Psoas muscle (tissue), 8 donors: ENCODE data around the gene KIRREL2. TPM values are rescaled to one million over a fixed set of nuclear protein-coding genes. Genes with fewer than 3 reads are reported as not detected.

Experiments
- ATAC-seq, 4 donors: fragments of 200-7000 bp; cut with Tn5 transposase; one replicate each; pipeline ENCODE4 v1.9.1; 2020; ENCODE audit warnings: moderate library complexity in 3 of 4, mild to moderate bottlenecking in 2 of 4
- DNase-seq, 2 donors: peaks; one replicate each; pipeline ENCODE4 v3.0.0-alpha.2; 2020
- H3K27ac ChIP-seq: fragments of 200-600 bp; one replicate; pipeline ENCODE4 v1.8.0; 2022
- H3K27me3 ChIP-seq, 3 donors: fragments of 200-600 bp in 1 of 3; one replicate each; pipeline versions ENCODE4 v1.6.1 to v1.8.0; 2013 to 2022; ENCODE audit warnings: low read length in 2 of 3, mild to moderate bottlenecking in 2 of 3, moderate library complexity in 1 of 3; ENCODE audit not compliant: insufficient read depth in 3 of 3
- H3K36me3 ChIP-seq, 2 donors: fragments of 200-600 bp in 1 of 2; one replicate each; pipeline versions ENCODE4 v1.6.1 to v1.8.0; 2013 to 2022; ENCODE audit warnings: low read depth in 1 of 2, mild to moderate bottlenecking in 1 of 2, moderate library complexity in 1 of 2; ENCODE audit not compliant: insufficient read depth in 1 of 2
- H3K4me1 ChIP-seq: fragments of 200-600 bp; one replicate; pipeline ENCODE4 v1.8.0; 2022
- H3K4me3 ChIP-seq: fragments of 200-600 bp; one replicate; pipeline ENCODE4 v1.8.0; 2022; ENCODE audit warnings: mild to moderate bottlenecking
- H3K9me3 ChIP-seq: fragments of 200-600 bp; one replicate; pipeline ENCODE4 v1.8.0; 2022
- CTCF ChIP-seq: fragments of 200-600 bp; IDR thresholded peaks from one replicate; pipeline ENCODE4 v1.8.0; 2022; ENCODE audit warnings: antibody characterized with exemption
- WGBS, 3 donors: extraction: QIAGEN DNeasy Blood & Tissue Kit; methylation state at CpG; one replicate each; pipeline versions ENCODE4 v1.1.6 to v1.1.7; 2013; 5-methylcytosine and 5-hydroxymethylcytosine counted together
- intact Hi-C, 2 donors: fragments of 100-400 bp; cut with DNase I; formaldehyde crosslinking; loops; one replicate each; pipeline versions ENCODE4 v1.11.0 to v1.14.2; 2022
- polyA plus RNA-seq, 3 donors: library from polyadenylated mRNA; stranded (reverse); fragments of 200-250 nt; gene quantifications; one replicate each; pipeline ENCODE4 v1.2.3, GENCODE V29; 2013
- total RNA-seq, 4 donors: library from RNA; stranded (reverse); fragmentation: NEBNext Ultra II Directional in 2 of 4; extraction: Animal tissue kit (Norgen Biotek cat#: 25700) in 2 of 4; gene quantifications; one replicate each; pipeline versions ENCODE4 v1.2.1 to v1.2.4, GENCODE V29; 2021 to 2023
- donor health status: healthy with polysubstance abuse.
- donor health status: DM: no; HTN: no; CAD: no; lungs with moderate emphysema.
- donor health status: Bipolar disorder and iron deficiency.
- donor health status: healthy.
- donor health status: DM: yes; HTN: yes; CAD: no.
- donor health status: DM: no; HTN: no; CAD: no.
- donor health status: DM: no; HTN: no; CAD: no.
- donor health status: DM: yes; HTN: yes; CAD: no.

Gene KIRREL2
- total and polyA plus RNA-seq, 7 donors: not detected

GRCh38 chr19:35904311-35905068 is 47.8 kb downstream of the KIRREL2 start:
- H3K4me3 ChIP-seq: no peak overlapping the region
- H3K36me3 ChIP-seq: no peaks in the 10 kb centered on the region
- no peaks in the 10 kb centered on the region for H3K9me3 ChIP-seq
- no peaks in the 10 kb centered on the region for H3K4me1 ChIP-seq
- DNase-seq (no peak), ATAC-seq (no peak)
- no peak overlapping the region for H3K27ac ChIP-seq
- 72 to 75% (median 73%) methylated on average over 10 of the region's 10 CpGs for WGBS, 3 donors
- intact Hi-C loops: no loop called here
- TF ChIP-seq CTCF: no peak
- H3K27me3 ChIP-seq: peaks cover 0 to 2% (median 0%) of the 10 kb centered on the region in 3 donors

- Histone ChIP-seq H3K27me3 (peaks cover 0 to 2% (median 0%) of the 10 kb centered on the region in 3 donors), H3K9me3 (no peaks in the 10 kb centered on the region), H3K36me3 (no peaks in the 10 kb centered on the region), H3K27ac (no peak overlapping the region), H3K4me3 (peak overlapping the region; percentile 15), H3K4me1 (no peaks in the 10 kb centered on the region)
- intact Hi-C loops: no loop called here
- 35 to 51% (median 50%) methylated on average over 6 of the region's 6 CpGs for WGBS, 3 donors
- ATAC-seq (no peak), DNase-seq (no peak)
- TF ChIP-seq CTCF: no peak
Observed at GRCh38 chr19:35905178-35905727, 48.5 kb downstream of the KIRREL2 start.

GRCh38 chr19:35907377-35907745 is 50.6 kb downstream of the KIRREL2 start:
- Histone ChIP-seq H3K4me3 (peak overlapping the region; percentile 42), H3K9me3 (no peaks in the 10 kb centered on the region), H3K36me3 (no peaks in the 10 kb centered on the region), H3K27me3 (peaks cover 0 to 2% (median 0%) of the 10 kb centered on the region in 3 donors), H3K4me1 (no peaks in the 10 kb centered on the region), H3K27ac (no peak overlapping the region)
- ATAC-seq (no peak), DNase-seq (no peak)
- 35 to 40% (median 39%) methylated on average over 12 of the region's 12 CpGs for WGBS, 3 donors
- intact Hi-C loops: no loop called here
- no peak for TF ChIP-seq CTCF

GRCh38 chr19:35908010-35908441 is 51.3 kb downstream of the KIRREL2 start, which contains the start of gene TYROBP:
Gene TYROBP, minus strand, starts transcription at chr19:35908295. Its CDS starts 67 bp downstream, at chr19:35908228.
- Histone ChIP-seq H3K36me3 (no peaks in the 10 kb centered on the region), H3K27me3 (no peaks in the 10 kb centered on the region), H3K4me1 (no peaks in the 10 kb centered on the region), H3K4me3 (peak within 1 kb of the TSS; percentile 42), H3K27ac (no peak within 1 kb of the TSS), H3K9me3 (no peaks in the 10 kb centered on the region)
- intact Hi-C loops: no loop called here
- 52 to 62% (median 52%) methylated on average over 9 of the region's 9 CpGs for WGBS, 3 donors
- no peak for TF ChIP-seq CTCF
- ATAC-seq: peak in 1 of 4 donors; percentile 42
- DNase-seq: peak in 1 of 2 donors; percentile 67
